HG03432 (cell line): ENCODE data around the gene PLP2.
A peak's percentile ranks its signal among the peaks of the same experiment; 100 is the strongest.

Source experiments
- ATAC-seq: cut with Tn5 transposase; IDR thresholded peaks from one replicate; pipeline ENCODE4 v1.9.1; 2021; ENCODE audit warnings: mild to moderate bottlenecking, moderate library complexity; ENCODE audit not compliant: unreplicated experiment

The PLP2 gene

DNA sequence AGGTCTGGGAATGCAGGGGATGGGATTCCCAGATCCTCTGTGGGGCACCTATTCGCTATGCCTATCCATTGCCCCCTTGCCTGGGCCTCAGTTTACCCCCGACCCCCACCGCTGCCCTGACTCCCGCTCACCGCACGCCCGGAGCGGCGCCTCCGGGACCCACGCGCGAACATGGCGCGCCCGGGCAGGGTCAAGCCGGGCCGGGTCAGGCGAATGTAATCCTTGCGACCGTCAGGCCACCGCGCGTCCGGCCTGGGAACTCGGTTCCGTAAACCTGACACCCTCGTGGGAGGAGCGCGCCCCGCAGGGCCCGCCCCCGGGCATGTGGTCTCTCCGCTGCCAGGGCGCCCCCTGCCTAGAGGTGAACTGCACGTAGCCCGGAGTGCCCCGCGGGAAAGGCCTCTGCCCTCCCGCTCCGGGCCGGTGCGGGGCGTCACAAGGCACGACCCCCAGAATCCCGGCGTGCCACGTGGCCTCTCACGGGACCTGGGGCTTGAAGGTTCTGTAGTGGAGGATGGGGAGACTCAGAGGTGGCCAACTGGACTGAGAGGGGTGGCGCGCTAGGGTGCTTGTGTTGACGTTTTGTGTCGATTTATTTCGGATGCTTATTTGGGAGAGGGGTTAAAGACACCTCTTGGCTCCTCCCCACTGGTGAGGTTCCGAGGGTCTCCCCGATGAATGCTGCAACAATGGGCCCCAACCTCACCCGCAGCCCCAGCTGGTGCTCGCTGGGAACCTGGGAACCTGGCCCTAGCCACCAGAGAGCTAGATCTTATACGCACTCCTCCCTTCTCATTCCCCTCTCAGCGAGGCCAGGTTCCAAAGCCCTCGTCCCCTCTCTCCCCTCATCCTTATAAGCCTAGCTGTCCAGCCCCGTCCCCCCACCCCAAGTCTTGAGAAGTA lies 14.7 kb downstream of the PLP2 start, which contains the start of gene PRICKLE3:
Gene PRICKLE3 (minus strand): TSS at position 249 of the 903 bp plus-strand sequence. CDS start 76 bp downstream, at position 173.
- ATAC-seq: peak; percentile 32

DNA sequence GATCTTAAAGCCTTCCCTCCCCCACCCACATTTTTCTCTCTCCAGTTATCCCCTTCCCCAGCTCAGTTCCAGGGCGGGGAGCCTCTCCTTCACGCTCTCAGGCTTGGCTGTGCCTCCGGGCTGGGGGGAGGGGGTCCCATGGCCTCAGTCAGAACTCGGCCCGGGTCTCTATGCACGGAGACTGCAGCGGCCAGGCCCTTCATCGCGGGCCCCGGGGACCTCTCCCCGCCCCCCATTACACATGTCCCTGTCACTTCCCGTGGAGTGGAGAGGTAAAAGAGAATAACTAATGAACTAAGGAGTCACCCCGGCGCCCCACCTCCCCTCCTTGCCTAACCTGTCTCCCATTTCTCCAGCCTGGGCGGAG lies 15.3 kb downstream of the PLP2 start:
- no peak for ATAC-seq

DNA sequence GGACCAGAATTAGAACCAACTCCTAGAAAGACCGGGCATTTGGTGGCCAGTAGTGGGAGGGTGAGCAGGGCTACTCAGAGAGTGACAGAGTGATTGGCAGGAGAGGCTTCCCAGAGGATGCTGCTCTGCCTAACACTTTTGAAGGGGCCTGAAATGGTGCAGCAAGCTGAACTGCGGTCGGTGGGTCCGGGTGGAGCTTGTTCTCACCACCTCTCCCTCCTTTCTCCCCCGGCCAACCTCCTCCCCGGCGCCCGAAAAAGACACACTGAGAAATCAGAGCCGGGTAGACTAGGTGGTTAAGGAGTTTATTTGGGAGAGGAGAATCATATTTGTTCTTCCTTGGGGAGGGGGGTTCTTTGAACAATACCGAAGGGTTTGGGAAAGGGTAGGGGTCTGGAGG lies 15.8 kb downstream of the PLP2 start:
- no peak for ATAC-seq

DNA sequence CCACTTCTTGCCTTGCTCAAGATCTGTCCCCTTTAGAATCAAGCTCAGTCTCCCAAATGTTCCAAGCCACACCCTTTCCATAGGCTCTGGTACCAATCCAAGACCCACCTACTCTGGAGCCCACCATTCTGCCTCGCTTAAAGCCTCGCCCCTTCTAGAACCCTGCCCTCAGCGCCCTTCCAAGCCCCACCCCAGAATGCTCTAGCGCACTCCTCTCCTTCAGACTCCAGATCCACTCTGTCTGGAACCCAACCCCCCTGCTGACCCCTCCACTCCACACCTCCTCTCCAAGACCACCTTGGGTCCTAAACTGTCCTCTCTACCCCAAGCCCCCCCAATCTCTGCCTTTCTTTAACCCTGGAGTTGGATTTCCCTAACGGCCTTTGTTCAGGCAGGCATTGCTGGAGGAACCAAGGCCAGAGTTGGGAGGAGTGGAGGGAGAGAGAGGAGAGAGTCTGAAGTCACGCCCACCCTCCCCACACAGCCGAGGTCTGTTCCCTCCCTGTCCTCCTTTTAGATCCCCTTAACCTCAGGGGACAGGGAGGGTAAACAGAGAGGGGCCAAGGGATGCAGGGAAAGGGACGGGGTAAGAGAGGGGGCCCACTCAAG lies 16.9 kb downstream of the PLP2 start:
- no peak for ATAC-seq

DNA sequence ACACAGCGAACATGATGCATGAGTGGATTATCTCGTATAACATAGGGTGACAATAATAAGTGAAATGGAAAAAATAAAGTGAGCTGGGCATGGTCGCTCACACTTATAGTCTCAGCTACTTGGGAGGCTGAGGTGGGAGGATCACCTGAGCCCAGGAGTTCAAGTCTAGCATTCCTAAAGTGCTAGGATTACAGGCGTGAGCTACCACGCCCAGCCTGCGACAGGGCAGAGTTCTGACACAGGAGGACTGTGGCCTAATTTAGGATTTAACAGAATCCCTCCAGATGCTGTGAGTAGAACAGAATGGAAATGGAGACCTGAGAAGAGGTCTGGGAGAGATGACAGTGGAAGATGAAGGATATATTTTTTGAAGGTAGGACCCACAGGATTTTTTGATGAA lies 17.9 kb downstream of the PLP2 start:
- ATAC-seq: no peak

DNA sequence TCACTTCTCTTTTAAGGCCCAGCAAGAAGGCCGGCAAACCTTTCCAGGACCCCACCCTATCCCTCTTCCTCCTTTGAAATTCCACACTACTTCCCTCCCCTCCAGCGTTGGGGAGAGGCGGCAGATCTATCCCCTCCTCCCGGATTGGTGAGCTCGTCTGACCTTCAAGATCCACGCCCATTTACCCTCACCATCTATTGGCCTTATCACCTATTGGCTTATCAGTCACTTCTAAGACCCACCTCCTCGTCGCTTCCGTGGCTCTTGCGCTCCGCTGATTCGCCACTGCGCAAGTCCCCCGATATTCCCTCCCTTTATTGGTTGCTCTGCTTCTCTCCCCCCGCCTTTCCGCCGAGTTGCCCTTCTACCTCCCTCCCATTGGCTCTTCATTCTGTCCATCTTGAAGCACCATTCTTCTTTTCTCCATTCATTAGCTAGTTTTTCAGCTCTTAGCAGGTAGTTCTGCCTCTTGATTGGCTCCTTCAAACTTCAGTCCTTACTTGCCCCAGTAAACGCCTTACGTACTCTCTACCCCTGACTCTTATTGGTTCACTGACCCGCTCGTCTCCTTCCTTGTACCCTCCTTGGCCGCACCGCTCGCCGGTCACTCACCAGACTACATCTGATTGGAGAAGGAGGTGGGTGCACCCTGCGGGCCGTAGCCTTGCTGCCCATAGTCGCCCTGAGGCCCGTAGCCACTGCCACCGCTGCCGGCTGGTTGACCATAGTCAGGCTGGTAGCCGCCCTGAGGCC lies 19.3 kb downstream of the PLP2 start:
- ATAC-seq: peak; percentile 90

DNA sequence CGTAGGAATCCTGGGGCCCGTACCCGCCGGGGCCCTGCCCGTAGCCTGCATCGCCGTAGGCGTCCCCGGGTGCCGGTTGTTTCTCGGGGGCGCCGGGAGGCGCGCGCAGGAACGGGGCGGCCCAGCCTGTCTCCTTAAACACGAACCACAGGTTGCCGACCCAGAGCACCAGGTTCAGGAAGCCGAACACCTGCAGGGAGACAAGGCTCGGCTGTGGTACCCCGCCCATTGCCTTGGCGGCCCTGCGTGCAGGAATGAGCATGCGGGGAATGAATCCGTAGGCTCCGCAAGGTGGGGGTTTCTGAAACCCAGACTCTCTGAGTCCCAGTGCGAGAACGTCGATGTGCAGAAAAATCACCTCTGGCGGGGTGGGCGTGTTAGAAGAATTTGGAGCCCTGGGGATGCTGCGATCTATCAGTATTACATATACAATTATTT lies 19.9 kb downstream of the PLP2 start:
- ATAC-seq: peak; percentile 21

DNA sequence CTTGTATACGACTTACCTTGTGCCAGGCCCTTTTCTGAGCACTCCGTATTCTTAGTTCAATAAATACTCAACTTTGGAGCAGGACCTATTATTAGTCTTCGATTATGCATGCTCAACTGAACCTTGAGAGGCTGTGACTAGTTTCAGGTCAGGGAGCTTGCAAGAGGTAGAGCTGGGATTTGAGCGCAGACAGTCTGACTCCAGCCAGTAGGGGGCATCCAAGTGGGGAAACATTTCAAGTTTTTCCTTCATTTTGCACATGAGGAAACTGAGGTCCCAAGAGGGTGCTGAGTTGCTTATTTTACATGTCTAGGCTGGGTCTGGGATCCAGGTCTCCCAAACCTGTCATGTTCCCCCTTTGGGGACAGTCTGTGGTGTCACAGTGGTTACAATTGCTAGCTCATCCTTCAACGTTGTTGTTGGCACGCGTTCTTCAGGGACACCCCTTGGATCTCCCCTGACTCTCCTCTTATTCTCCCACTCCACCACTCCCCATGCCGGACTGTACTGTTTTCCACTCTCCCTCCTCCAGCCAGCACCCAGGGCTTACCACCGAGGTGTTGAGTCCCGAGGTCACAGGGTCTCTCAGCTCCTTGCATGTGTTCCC lies 21.1 kb downstream of the PLP2 start:
- ATAC-seq: no peak

DNA sequence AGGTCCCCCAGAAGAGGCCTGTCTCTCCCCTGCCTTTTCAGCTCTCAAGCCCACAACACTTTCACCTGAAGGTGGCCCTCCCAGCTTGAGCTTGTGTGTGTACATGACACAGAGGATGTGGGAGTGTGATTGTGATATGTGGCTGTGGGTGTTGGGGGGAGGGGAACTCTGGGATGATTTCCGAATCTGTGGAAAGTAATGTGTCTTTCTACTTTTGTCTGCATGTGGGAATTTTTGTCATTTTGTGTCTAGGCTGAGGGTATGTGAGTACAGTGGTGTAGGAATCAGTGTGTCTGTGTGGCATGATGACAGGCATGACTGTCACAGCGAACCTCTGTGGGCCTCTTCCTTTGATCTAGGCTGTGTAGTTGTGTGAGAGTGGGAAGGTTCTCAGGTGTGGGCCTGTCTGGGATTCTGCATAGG lies 21.9 kb downstream of the PLP2 start:
- ATAC-seq: no peak

DNA sequence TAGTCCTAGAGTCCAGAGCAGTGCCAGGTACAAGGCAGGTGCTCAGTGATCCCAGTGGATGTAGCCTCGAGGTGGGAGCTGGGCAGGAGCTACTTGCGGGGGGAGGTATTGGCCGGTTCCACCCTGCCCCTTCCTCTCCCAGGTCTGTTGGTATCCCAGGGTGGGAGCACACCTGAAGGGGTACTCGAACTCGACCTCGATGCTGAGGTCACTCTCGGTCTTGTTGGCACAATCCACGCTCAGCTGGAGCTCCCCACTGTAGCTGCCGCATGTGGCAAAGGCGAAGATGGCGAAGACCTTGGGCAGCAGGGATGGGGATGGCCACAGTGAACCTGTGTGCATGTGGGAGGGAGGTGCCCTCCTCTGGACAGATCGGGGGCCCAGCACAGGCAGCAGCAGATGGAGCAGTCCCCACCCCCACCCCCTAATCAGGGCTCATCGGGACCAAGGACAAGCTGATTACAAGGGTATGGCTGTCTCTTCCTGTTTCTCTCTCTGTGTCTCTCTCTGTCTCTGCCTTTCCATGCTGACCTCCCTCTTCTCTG lies 25.9 kb downstream of the PLP2 start:
- no peak for ATAC-seq

DNA sequence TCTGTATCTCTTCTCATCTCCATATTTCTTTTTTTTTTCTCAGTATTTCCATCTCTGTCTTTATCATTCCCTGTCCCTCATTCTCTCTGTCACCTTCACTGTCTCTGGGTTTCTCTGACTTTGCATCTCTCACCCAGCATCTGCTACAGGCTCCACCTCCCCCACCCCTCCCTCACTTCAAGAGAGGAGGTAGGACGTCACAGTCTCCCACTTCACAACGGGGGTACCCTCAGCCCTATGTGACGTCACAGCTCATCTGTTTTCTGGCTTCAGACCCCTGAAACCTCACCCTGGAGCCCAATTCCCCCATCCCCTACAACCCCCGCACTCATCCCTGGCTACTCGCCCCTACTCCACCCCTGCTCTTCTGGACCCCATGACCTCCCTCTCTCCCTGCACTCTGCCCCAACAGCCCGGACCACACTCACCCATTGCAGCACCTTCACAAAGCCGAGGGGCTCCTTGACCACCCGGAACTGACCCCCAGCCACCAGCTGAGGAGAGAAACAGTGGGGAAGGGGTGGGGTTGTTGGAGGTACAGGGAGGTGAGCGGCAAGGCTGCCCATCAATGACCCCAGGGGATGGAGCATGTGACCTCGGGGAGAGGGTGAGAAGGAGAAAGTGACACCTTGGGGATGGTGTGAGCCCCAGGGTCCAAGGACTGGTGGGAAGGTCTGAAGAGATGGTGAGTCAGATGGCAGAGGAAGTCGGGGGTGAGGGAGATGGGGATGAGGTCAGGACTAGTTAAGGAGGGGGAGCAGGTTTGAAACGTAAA lies 27.0 kb downstream of the PLP2 start:
- no peak for ATAC-seq

DNA sequence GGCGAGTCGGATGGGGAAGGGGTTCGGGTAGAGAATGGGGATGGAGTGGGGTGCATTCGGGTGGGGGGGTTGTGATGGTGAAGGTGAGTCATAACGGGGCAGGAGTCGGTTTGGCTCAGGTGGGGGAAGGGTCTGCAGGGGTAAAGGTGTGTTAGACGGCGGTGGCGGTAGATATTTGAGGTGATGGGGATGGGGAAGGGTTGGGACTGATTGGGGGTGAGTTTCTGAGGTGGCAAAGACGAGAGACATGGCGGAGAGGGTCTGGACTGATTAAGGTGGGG lies 27.6 kb downstream of the PLP2 start:
- ATAC-seq: no peak

DNA sequence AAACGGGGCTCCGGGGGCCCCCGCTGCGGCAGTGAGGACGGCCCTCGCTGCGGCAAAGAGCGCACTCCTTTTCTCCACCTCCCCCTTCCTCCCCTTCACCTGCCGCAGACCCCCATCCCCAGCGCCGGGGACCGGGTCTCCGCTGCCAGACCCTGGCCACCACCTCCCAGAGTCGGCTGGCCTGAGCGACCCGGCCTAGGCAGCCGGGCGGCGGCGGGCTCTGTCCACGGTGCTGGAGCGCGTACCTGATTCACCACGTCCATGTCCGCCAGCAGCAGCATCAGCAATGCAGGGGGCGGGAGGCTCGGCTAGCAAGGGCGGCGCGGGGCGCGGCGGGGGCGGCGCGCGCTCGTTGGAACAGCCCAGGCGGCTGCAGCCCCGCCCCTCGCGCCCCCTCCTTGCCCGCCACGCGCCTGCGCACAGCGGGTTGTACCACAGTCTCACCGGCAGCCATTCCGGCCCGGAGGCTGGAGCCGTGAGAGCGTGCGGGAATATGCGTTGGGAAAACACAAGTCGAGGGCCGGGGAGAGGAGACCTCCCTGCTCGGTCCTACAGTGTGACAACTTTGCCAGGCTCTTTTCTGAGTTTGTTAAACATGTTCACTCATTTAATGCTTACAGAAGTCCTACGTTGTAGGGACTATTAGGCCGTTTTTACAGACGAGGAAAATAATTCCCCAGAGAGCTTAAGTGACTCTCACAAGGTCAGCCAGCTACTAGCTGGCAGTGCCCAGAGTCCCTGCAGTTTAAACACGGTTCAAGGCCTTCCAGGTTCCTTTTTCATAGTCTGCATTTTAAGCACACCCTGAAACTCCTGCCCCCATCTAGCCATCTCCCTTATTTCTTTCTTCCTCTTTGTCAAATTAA lies 28.4 kb downstream of the PLP2 start, which contains the start of gene SYP:
Gene SYP (minus strand): TSS at position 288 of the 866 bp plus-strand sequence. CDS start 7 bp downstream, at position 281.
- ATAC-seq: peak; percentile 99

DNA sequence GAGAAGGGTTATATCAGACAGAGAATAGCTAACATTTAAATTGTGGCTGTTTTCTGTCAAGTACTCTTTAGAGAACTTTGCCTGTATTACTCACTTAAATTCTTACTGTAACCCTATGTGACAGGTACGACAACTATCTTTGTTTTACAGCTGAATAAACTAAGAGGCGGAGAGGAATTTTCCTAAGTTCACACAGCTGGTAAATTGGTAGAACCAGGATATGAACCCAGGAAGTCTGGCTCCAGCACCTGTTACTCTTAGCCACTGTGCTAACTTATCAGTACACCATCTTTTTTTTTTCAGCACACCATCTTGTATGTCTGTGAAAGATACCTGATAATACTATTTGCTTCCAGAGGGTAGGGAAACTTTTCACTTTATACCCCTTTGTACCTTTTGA lies 30.3 kb downstream of the PLP2 start:
- ATAC-seq: no peak

DNA sequence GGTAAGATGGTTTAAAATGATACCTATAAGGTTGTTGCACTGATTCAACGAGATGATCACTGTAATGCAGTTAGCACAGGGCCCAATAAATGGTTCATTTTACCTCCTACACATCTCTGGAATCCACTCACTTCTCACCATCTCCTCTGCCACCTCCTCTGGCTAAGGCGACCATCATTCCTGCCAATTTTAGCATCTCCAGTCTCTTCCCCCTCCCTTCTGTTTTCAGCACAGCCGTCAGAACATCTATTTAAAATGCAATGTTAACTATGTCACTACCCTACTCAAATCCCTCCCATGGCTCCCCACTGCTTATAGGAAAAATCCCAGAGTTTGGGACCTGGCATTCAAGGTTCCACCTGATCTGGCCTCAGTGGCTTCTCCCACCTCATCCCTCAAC lies 31.8 kb downstream of the PLP2 start:
- ATAC-seq: no peak

DNA sequence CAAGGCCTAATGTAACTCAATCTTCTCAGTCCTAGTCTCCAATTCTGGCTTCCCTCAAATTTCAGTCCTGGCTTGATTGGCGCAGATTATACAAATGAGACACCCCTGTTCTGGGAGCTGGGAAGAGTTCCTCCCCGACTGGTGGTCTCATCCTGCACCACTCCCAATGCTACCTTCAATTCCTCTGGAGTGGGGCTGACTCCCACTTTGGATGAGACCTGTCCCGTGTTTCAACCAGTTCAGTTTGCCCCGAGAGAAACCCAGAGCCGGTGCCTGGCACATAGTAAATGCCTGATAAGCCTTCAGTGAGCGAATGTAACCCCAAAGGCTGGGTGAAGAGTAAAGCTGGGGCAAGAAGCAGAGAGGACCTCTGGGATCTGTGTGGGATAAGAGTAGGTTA lies 32.3 kb downstream of the PLP2 start:
- ATAC-seq: no peak

DNA sequence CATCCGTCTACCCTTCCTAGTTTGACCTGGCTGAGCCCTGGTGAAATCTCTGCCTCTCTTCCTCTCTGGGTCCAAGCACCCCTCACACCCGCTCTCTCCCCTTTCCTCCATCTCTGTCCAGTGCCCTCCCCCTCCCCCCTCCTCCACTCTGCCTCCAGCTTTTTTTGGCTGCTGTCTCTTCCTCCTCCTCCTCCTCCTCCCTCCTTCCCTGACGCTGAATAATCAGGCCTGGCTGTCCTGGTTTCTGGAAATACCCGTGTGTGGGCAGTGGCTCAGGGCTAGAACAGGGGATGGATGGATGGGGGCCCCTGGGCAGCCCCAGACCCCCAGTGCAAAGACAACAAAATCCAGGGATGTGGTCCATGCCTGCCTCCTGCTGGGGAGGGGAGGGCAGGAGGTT lies 33.0 kb downstream of the PLP2 start:
- ATAC-seq: no peak

DNA sequence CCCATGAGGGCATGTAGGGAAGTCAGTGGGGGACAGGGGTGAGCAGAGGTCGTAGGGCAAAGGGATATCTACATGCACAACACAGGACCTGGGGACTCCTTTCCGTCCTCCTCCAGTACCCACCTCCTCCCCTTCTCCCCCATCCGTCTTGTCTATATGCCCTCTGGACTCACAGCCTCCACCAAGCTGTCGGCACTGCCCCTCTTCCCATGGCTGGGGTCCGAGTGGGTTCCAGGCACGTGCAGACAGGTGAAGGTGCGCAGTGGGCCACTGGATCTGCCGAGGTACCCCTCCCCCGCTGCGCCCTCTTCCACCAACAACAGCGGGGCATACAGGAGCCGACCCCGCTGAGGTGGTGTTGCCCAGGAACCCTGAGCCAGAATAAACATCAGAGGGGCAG lies 33.7 kb downstream of the PLP2 start:
- ATAC-seq: no peak

DNA sequence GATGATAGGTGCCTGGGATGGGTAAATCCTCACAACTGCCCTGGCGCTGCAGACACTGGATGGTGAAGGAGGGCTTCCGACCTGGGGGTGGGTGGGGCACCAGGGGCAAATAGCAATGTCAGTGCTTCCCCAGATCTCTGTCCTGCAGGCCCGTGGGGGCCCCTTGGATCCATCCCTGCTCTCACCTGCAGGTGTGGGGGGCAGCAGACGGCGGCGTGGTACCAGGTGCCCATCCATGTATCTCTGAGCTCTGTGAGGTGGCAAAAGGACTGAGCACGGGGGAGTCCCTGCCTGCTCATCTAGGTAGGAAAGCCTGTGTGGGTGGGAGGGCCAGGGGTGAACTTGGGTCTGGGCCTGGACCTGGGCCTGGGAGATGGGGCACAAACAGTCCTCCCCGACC lies 34.8 kb downstream of the PLP2 start:
- ATAC-seq: no peak
